GM10847 (cell line): ENCODE measurements around the gene PTPRJ.

Experiments used
- POLR2A ChIP-seq: IDR thresholded peaks from 2 replicates; pipeline ENCODE4 v1.6.1; 2011; ENCODE audit not compliant: insufficient read length; ENCODE audit errors: extremely low read depth

PTPRJ gene

DNA sequence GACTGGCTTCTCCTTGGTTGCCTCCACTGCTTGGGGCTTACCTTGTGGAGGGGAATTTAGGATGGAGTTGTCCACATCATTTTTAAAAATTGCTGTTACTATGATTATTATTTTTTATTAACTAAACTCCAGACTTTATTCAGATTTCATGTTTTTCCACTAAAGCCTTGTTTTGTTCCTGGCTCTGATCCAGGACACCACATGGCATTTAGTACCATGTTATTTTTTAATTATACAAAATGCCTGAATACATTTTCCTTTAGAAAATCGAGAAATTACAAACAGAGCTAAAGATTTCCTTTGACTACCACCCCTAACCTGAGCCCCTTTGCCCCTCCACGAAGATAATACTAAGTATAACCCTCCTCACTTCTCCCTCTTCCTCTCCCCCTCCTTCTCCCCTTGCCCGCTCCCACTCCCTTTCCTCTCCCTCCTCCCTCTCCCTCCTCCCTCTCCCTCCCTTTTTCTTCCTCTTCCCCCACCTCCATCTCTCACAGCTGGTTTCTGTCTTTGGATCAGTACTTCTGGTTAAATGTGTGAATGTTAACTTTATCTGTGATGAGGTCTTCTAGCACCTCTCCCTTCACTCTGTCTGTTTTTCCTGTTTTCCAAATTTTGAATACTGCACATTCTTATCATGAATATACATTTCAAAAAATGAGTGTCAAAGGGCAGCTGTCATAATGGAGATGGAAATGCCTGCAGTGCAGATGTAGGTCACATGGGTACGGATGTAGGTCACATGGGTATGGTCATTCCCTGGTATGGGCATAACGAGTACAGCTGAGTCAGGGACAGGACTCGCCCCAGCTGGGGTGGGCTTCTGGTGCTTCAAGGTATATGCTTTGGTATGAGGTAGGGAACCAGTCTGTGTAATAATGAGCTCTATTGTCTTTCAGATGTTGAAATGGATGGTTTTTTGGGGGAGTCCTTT lies 181.9 kb downstream of the PTPRJ start:
- no peak for TF ChIP-seq POLR2A

DNA sequence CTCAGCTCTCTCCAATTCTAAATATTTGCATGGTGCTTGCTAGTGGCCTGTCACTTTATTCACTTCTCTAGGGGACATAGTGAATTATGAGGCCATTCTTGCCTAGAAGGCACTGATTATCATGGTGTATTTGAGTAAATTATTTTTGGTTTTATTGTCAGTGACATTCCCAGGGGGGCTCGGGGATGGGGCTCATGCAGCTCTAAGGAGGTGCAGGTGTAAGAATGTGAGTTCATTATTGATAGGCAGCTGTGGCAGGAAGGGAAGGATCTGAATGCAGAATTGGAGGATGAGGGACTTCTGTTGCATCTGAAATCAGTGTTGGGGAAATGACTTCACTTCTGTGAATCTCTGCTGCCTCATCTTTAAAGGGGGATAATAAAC lies 182.5 kb downstream of the PTPRJ start:
- TF ChIP-seq POLR2A: no peak

DNA sequence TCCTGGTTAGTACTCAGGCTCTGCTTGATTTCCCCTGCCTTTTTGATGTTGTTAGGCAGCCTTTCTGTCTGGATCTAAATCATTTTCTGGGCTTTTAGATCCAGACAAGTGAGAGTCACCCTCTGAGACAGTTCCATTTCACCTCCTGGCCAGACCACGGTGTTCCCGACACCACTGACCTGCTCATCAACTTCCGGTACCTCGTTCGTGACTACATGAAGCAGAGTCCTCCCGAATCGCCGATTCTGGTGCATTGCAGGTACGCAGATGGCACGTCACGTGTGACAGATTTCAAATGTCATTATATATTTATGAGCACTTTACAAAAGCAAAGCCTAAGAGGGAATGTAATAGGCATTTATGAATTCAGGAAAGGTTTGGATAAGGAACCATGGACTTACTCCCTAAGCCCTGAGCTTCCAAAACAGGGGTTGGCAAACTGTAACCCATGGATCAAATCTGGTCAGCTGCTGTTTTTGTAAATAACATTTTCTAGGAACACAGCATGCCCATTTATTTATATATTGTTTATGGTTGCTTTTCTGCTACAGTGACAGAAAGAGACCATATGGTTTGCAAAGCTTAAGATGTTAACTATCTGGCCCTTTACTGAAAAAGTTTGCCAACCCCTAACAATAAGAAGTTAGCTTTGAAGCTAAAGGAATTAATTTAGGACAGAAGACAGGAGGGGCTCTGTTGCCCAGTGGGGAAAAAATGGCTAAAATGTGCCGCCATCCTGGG lies 183.2 kb downstream of the PTPRJ start:
- no peak for TF ChIP-seq POLR2A

GRCh38 chr11:48164836-48165235 lies 184.5 kb downstream of the PTPRJ start:
- TF ChIP-seq POLR2A: no peak

- TF ChIP-seq POLR2A: no peak
Measured at GRCh38 chr11:48165426-48165825, 185.1 kb downstream of the PTPRJ start.

DNA sequence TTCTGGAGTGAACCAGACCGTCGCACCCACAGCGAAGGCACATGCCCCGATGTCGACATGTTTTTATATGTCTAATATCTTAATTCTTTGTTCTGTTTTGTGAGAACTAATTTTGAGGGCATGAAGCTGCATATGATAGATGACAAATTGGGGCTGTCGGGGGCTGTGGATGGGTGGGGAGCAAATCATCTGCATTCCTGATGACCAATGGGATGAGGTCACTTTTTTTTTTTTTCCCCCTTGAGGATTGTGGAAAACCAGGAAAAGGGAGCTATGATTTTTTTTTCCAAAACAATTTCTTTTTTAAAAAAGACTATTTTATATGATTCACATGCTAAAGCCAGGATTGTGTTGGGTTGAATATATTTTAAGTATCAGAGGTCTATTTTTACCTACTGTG lies 187.0 kb downstream of the PTPRJ start:
- no peak for TF ChIP-seq POLR2A

- no peak for TF ChIP-seq POLR2A
Measured at GRCh38 chr11:48168815-48169214, 188.5 kb downstream of the PTPRJ start.

GRCh38 chr11:48169259-48169658 lies 188.9 kb downstream of the PTPRJ start:
- TF ChIP-seq POLR2A: no peak

GRCh38 chr11:48169717-48170116 lies 189.4 kb downstream of the PTPRJ start:
- TF ChIP-seq POLR2A: no peak

GRCh38 chr11:48170241-48171233 lies 190.2 kb downstream of the PTPRJ start:
- no peak for TF ChIP-seq POLR2A

- no peak for TF ChIP-seq POLR2A
Measured at GRCh38 chr11:48172818-48173609, 192.7 kb downstream of the PTPRJ start.

- TF ChIP-seq POLR2A: no peak
Measured at GRCh38 chr11:48177661-48178060, 197.3 kb downstream of the PTPRJ start.

- no peak for TF ChIP-seq POLR2A
Measured at GRCh38 chr11:48180627-48181026, 200.3 kb downstream of the PTPRJ start.

- no peak for TF ChIP-seq POLR2A
Measured at GRCh38 chr11:48182860-48183526, 202.6 kb downstream of the PTPRJ start.
